Panc1 (cell line): ENCODE data around the gene POTEJ. TPM values are rescaled to one million over a fixed set of nuclear protein-coding genes. Genes with fewer than 3 reads are reported as not detected.
"Not testable (repeated sequence)": the region's sequence is repeated elsewhere in the genome, so short reads cannot be mapped to it uniquely, and the experiment has no call there.

Source experiments
- ATAC-seq: fragments of 200-7000 bp; cut with Tn5 transposase; 2 replicates; pipeline ENCODE4 v1.9.1; 2020; ENCODE audit warnings: mild to moderate bottlenecking, moderate library complexity
- BruUV-seq: library from RNA; stranded (reverse); fragments of 400-500 nt; replicated peaks from 2 replicates; lab custom pipeline; 2021; lab: Mats Ljungman, UMichigan
- CTCF ChIA-PET: fragments of 300-600 bp; sonication (Branson Sonifier 250); formaldehyde crosslinking; loops from one replicate; lab custom pipeline; 2022; ENCODE audit warnings: antibody characterized with exemption; lab: Charles Lee
- POLR2A ChIA-PET: fragments of 300-600 bp; sonication (Branson Sonifier 250); formaldehyde crosslinking; loops from one replicate; lab custom pipeline; 2022; ENCODE audit warnings: antibody characterized with exemption; lab: Charles Lee
- DNase-seq: peaks from one replicate; pipeline ENCODE4 v3.0.0-alpha.2; 2010; ENCODE audit warnings: low read depth, low spot score
- H3K27ac ChIP-seq: 2 replicates; pipeline ENCODE4 v1.5.1; 2011; ENCODE audit warnings: mild to moderate bottlenecking, low read length, inconsistent platforms
- H3K27me3 ChIP-seq: fragments of 200-500 bp; sonication (Bioruptor generic); 2 replicates; pipeline ENCODE4 v1.6.0; 2014; ENCODE audit warnings: low read length, inconsistent platforms; ENCODE audit not compliant: control insufficient read depth, insufficient read depth
- H3K36me3 ChIP-seq: fragments of 200-500 bp; sonication (Bioruptor generic); 2 replicates; pipeline ENCODE4 v1.5.1; 2014; ENCODE audit warnings: inconsistent platforms, mild to moderate bottlenecking, low read length, moderate library complexity; ENCODE audit not compliant: control insufficient read depth, insufficient read depth
- H3K4me1 ChIP-seq: 2 replicates; pipeline ENCODE4 v1.5.1; 2011; ENCODE audit warnings: inconsistent platforms, mild to moderate bottlenecking, low read length, moderate library complexity; ENCODE audit not compliant: control insufficient read depth, insufficient read depth
- H3K4me3 ChIP-seq, 2 experiments: 2 replicates each; pipeline ENCODE4 v1.5.1; 2011 to 2012; ENCODE audit warnings: low read depth in 2 of 2, low read length in 2 of 2, mild to moderate bottlenecking in 2 of 2, inconsistent platforms in 1 of 2, moderate library complexity in 1 of 2
- H3K9me3 ChIP-seq: fragments of 200-500 bp; sonication (Bioruptor generic); 2 replicates; pipeline ENCODE4 v1.5.1; 2014; ENCODE audit warnings: low read depth, mild to moderate bottlenecking, inconsistent platforms, low read length, moderate library complexity; ENCODE audit not compliant: control insufficient read depth, insufficient read depth
- in situ Hi-C: cut with HindIII; loops from 2 replicates; pipeline ENCODE4 v1.10.0; 2016; ENCODE audit warnings: low sequenced_read_pairs, low pct_unique_long_range_greater_than_20kb
- intact Hi-C: fragments of 100-400 bp; cut with micrococcal nuclease; formaldehyde crosslinking; loops from one replicate; pipeline ENCODE4 v1.10.0; 2022; ENCODE audit not compliant: unreplicated experiment
- total RNA-seq: library from RNA; stranded (reverse); gene quantifications from one replicate; pipeline ENCODE4 v1.2.1, GENCODE V29; 2021; ENCODE audit not compliant: unreplicated experiment
- TF ChIP-seq, protein P1 (sequence below): fragments of 450-650 bp; IDR thresholded peaks from 2 replicates; pipeline ENCODE4 v1.5.1; 2017; ENCODE audit warnings: mild to moderate bottlenecking

Gene POTEJ
- total RNA-seq, 1 experiment from 2014 or later, result not detected

DNA sequence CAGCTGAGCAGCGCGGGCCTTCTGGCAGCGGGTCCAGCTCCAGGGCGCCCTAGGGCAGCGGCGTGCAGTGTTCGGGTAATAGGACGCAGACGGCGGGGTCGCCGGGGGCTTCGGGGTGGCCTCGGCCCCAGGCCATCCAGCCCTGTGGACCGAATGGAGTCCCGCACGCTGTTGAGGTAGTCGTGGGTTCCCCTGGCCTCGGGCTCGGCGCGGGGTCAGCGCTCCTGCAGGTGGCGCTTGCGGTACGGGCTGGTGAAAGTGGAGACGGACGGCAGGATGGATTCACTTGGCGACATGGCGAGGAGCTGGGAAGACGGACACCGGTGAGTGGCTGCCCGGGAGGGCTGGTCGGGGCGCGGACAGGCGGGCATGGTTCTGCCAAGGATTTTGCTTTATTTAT is 82.2 kb downstream of the POTEJ start:
- CTCF ChIA-PET, DNase-seq, H3K4me3 ChIP-seq, in situ Hi-C loops, BruUV-seq, H3K9me3 ChIP-seq, H3K27me3 ChIP-seq, H3K36me3 ChIP-seq, H3K4me1 ChIP-seq, POLR2A ChIA-PET, H3K27ac ChIP-seq, intact Hi-C loops: not testable (repeated sequence)
- peak; percentile 92 for ATAC-seq
- TF ChIP-seq, protein P1, sequence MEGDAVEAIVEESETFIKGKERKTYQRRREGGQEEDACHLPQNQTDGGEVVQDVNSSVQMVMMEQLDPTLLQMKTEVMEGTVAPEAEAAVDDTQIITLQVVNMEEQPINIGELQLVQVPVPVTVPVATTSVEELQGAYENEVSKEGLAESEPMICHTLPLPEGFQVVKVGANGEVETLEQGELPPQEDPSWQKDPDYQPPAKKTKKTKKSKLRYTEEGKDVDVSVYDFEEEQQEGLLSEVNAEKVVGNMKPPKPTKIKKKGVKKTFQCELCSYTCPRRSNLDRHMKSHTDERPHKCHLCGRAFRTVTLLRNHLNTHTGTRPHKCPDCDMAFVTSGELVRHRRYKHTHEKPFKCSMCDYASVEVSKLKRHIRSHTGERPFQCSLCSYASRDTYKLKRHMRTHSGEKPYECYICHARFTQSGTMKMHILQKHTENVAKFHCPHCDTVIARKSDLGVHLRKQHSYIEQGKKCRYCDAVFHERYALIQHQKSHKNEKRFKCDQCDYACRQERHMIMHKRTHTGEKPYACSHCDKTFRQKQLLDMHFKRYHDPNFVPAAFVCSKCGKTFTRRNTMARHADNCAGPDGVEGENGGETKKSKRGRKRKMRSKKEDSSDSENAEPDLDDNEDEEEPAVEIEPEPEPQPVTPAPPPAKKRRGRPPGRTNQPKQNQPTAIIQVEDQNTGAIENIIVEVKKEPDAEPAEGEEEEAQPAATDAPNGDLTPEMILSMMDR, result peak; percentile 75

DNA sequence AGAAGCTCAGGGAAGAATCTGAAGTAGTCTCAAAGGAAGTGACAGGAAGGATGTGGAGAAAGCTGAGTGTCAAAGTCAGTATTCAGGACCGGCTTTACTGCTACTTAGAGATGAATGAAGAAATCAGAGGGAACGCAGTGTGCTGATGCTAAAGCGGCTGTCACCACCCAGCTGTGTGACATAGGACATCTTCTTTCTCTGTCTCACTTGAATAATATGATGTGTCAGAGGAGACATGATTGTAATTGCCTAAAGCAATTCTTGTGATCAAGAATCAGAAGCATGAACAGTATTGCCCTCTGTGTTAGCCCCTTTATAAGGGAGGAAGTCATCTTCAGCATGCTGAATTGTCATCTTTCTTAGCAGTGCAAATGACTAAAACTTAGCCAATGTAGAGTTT is 92.0 kb downstream of the POTEJ start:
- H3K4me1 ChIP-seq, H3K4me3 ChIP-seq, POLR2A ChIA-PET, BruUV-seq, intact Hi-C loops, CTCF ChIA-PET, H3K27ac ChIP-seq, H3K9me3 ChIP-seq, ATAC-seq, H3K27me3 ChIP-seq, DNase-seq, H3K36me3 ChIP-seq, in situ Hi-C loops: not testable (repeated sequence)

Other genes with a start within 250 kb of the POTEJ start
- gene POTEI, start 102.1 kb upstream of the POTEJ start, total RNA-seq, result 0.92 TPM
- gene CFC1B, start 90.2 kb upstream of the POTEJ start, total RNA-seq, result not detected
- gene CFC1, start 11.9 kb upstream of the POTEJ start, total RNA-seq, result not detected
- gene GPR148, start 117.6 kb downstream of the POTEJ start, total RNA-seq, result not detected
- not detected for gene AMER3, start 144.1 kb downstream of the POTEJ start, total RNA-seq
- gene ARHGEF4, start 225.5 kb downstream of the POTEJ start, total RNA-seq, result 0.80 TPM